ENCODE measurements around the gene PRR22.
A peak's percentile ranks its signal among the peaks of the same experiment; 100 is the strongest.
"Not testable (repeated sequence)": the region's sequence is repeated elsewhere in the genome, so short reads cannot be mapped to it uniquely, and the experiment has no call there.

Gene PRR22

GRCh38 chr19:5792224-5792623 is 7.7 kb upstream of the PRR22 start:
- DNase-seq (ENCODE audit: low read depth in 3 of 3, low spot score in 1 of 3), result no peak

- peak; percentile 88 to 95 (median 91) for DNase-seq (ENCODE audit: low read depth in 3 of 3, low spot score in 1 of 3)
Observed at GRCh38 chr19:5790559-5791520, 6.3 kb upstream of the PRR22 start, which contains the start of gene DUS3L. Gene DUS3L (minus strand): TSS chr19:5791163. CDS start chr19:5791141, 22 bp downstream.

- no peak for DNase-seq (ENCODE audit: low read depth in 3 of 3, low spot score in 1 of 3)
Observed at GRCh38 chr19:5789886-5790558, 5.5 kb upstream of the PRR22 start.

GRCh38 chr19:5789351-5789761 is 4.8 kb upstream of the PRR22 start:
- no peak for DNase-seq (ENCODE audit: low read depth in 3 of 3, low spot score in 1 of 3)

- no peak for DNase-seq (ENCODE audit: low read depth in 3 of 3, low spot score in 1 of 3)
Observed at GRCh38 chr19:5788422-5788821, 3.9 kb upstream of the PRR22 start.

- no peak for DNase-seq (ENCODE audit: low read depth in 3 of 3, low spot score in 1 of 3)
Observed at GRCh38 chr19:5787409-5788182, 3.0 kb upstream of the PRR22 start.

- DNase-seq (ENCODE audit: low read depth in 3 of 3, low spot score in 1 of 3), result no peak
Observed at GRCh38 chr19:5786593-5787408, 2.3 kb upstream of the PRR22 start.

- no peak for DNase-seq (ENCODE audit: low read depth in 3 of 3, low spot score in 1 of 3)
Observed at GRCh38 chr19:5785423-5785822, 877 bp upstream of the PRR22 start.

- DNase-seq (ENCODE audit: low read depth in 3 of 3, low spot score in 1 of 3), result no peak
Observed at GRCh38 chr19:5782945-5783919, 1.3 kb downstream of the PRR22 start.

GRCh38 chr19:5782322-5782721 is 2.2 kb downstream of the PRR22 start:
- DNase-seq (ENCODE audit: low read depth in 3 of 3, low spot score in 1 of 3), result no peak

- DNase-seq (ENCODE audit: low read depth in 3 of 3, low spot score in 1 of 3), result not testable (repeated sequence)
Observed at GRCh38 chr19:5780916-5781315, 3.6 kb downstream of the PRR22 start.

GRCh38 chr19:5778402-5778801 is 6.1 kb downstream of the PRR22 start:
- DNase-seq (ENCODE audit: low read depth in 3 of 3, low spot score in 1 of 3), result no peak

- no peak for DNase-seq (ENCODE audit: low read depth in 3 of 3, low spot score in 1 of 3)
Observed at GRCh38 chr19:5775668-5776309, 8.8 kb downstream of the PRR22 start.

GRCh38 chr19:5774921-5775320 is 9.6 kb downstream of the PRR22 start:
- no peak for DNase-seq (ENCODE audit: low read depth in 3 of 3, low spot score in 1 of 3)

- no peak for DNase-seq (ENCODE audit: low read depth in 3 of 3, low spot score in 1 of 3)
Observed at GRCh38 chr19:5773276-5773675, 11.3 kb downstream of the PRR22 start.

- DNase-seq (ENCODE audit: low read depth in 3 of 3, low spot score in 1 of 3), result no peak
Observed at GRCh38 chr19:5772416-5772815, 12.1 kb downstream of the PRR22 start.

GRCh38 chr19:5767949-5768348 is 16.6 kb downstream of the PRR22 start:
- no peak for DNase-seq (ENCODE audit: low read depth in 3 of 3, low spot score in 1 of 3)

- DNase-seq (ENCODE audit: low read depth in 3 of 3, low spot score in 1 of 3), result no peak
Observed at GRCh38 chr19:5765220-5765619, 19.3 kb downstream of the PRR22 start.
